Heart left ventricle (tissue), 13 donors: ENCODE results near the gene CBFA2T3.
"Not testable (repeated sequence)": the region's sequence is repeated elsewhere in the genome, so short reads cannot be mapped to it uniquely, and the experiment has no call there.

Source experiments
- CTCF ChIP-seq, 12 donors: fragments of 200-600 bp; sonication (generic) in 4 of 12; IDR thresholded peaks; one replicate each; pipeline versions ENCODE4 v1.5.0 to v1.8.0; 2018 to 2022; ENCODE audit warnings: antibody characterized with exemption in 12 of 12, mild to moderate bottlenecking in 5 of 12
- POLR2A ChIP-seq, 2 donors: fragments of 450-650 bp; IDR thresholded peaks; one replicate each; pipeline ENCODE4 v1.6.1; 2017; ENCODE audit warnings: antibody characterized with exemption in 2 of 2, mild to moderate bottlenecking in 2 of 2, moderate library complexity in 2 of 2
- donor health status: ischemic (EF 13 %, LVEDD 7.1; RV severe dilation, severe dysfunction).
- donor health status: DM: no; HTN: yes; CAD: no.
- donor health status: DM: no; HTN: no; CAD: no.
- donor health status: ischemic (EF 25% LVEDD 6.9; RV normal size, moderate dysfunction).
- donor health status: ischemic (EF 25% LVEDD 5.7; RV mildly dilated, moderate dysfunction).
- donor health status: ischemic (EF 35%, LVEDD 5.7; RV mildly dilated, moderate dysfunction).
- donor health status: nonischemic (EF 11% LVEDD 7.7; RV severe dilation, severe dysfunction).
- donor health status: DM: yes; HTN: yes; CAD: no.
- donor health status: PGD.
- donor health status: ischemic (EF 29% LVEDD 5.4; RV normal size, mild dysfunction).
- donor health status: nonischemic (EF 23%, LVEDD 6.1; RV moderate dilation, normal function).

- TF ChIP-seq CTCF, POLR2A (IDR thresholded peaks at IDR 0.05): not testable (repeated sequence)
Measured at GRCh38 chr16:89002081-89002480, 25.1 kb upstream of the CBFA2T3 start.
